PC-9 (cell line): ENCODE measurements around the gene MAN1A1.

Source experiments
- EZH2 ChIP-seq: fragments of 200-600 bp; sonication (generic); IDR thresholded peaks from 2 replicates; pipeline ENCODE4 v1.8.0; 2017; ENCODE audit warnings: antibody characterized with exemption, low read depth
- TF ChIP-seq, protein P1 (sequence below): fragments of 200-600 bp; sonication (generic); conservative IDR thresholded peaks from 2 replicates; pipeline ENCODE4 v1.6.1; 2017; ENCODE audit warnings: mixed run types, antibody characterized with exemption, mild to moderate bottlenecking, moderate library complexity

DNA sequence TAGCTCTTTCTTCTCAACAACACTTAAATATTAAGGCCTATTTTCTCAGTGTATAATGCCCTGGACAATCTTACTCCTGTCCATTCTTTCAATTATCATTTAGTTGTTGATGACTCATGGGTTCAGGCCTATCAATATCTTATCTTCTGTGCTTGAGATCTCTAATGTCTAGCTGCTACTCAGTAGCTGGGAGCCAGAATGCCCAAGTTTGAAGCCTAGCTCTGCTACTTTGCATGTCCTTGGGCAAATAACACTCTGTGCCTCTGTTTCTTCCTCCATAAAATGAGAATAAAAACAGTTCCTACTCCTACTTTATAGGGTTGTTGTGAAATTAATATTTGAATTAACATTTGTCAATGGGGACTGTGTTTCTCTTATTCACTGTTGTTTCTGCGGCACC is 69.5 kb downstream of the MAN1A1 start:
- TF ChIP-seq, protein P1, sequence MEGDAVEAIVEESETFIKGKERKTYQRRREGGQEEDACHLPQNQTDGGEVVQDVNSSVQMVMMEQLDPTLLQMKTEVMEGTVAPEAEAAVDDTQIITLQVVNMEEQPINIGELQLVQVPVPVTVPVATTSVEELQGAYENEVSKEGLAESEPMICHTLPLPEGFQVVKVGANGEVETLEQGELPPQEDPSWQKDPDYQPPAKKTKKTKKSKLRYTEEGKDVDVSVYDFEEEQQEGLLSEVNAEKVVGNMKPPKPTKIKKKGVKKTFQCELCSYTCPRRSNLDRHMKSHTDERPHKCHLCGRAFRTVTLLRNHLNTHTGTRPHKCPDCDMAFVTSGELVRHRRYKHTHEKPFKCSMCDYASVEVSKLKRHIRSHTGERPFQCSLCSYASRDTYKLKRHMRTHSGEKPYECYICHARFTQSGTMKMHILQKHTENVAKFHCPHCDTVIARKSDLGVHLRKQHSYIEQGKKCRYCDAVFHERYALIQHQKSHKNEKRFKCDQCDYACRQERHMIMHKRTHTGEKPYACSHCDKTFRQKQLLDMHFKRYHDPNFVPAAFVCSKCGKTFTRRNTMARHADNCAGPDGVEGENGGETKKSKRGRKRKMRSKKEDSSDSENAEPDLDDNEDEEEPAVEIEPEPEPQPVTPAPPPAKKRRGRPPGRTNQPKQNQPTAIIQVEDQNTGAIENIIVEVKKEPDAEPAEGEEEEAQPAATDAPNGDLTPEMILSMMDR = no peak
- TF ChIP-seq EZH2 = no peak
